Fibroblast of peridontal ligament (primary cell): Measurements from ENCODE around the gene RIPOR2.
"Not testable (repeated sequence)": the region's sequence is repeated elsewhere in the genome, so short reads cannot be mapped to it uniquely, and the experiment has no call there.

ENCODE experiments used
- DNase-seq: peaks from one replicate; pipeline ENCODE4 v3.0.0-alpha.2; 2010; ENCODE audit errors: extremely low read depth

RIPOR2 gene

GRCh38 chr6:24877747-24878146 is 58.0 kb downstream of the RIPOR2 start:
- DNase-seq = not testable (repeated sequence)

DNA sequence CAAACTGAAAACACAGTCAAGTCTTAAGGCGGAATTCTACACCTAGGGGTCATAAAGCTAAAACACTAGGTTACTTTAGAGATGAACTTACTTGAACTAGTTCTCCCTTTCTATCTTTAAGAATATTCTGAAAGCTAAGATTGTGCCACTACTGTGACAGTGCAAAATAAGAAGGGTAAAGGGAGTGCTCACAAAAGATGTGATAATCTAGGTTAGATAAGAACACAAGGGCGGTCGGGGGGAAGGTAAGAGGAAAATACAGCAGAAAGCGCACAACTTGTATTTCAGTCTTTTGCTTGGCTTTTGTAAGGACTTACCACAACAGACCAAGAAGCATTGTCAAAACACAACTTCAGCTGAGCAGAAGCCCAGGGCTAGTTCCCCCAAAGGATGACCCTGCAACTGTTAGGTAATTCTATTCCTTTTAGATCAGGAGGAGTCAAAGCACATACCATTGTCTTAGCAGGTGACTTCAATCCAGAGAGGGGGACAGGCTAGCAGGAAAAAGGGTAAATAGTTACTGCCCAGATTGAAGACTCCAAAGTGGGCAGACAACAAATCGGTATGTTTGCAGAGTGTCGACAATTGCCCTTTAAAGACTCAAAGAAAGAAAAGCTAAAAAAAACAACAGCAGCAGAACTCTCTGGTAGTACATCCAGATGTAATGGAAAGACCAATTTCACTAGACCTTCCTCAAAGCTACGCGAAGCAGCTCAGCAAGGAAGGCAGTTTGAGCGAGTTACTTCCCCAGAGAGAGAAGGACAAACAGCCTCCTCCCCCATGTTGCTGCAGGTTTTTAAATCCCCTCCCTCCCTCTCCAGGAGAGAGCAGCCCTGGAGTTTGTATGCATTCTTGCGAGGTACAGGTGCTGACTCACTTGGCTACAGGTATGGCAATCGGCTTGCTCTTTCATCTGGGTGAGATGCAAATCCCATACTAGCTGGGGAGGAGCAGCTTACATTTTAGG is 59.0 kb downstream of the RIPOR2 start:
- DNase-seq = no peak

- no peak for DNase-seq
Measured at GRCh38 chr6:24875534-24875901, 60.2 kb downstream of the RIPOR2 start.

- DNase-seq = no peak
Measured at GRCh38 chr6:24874776-24875533, 60.8 kb downstream of the RIPOR2 start.

DNA sequence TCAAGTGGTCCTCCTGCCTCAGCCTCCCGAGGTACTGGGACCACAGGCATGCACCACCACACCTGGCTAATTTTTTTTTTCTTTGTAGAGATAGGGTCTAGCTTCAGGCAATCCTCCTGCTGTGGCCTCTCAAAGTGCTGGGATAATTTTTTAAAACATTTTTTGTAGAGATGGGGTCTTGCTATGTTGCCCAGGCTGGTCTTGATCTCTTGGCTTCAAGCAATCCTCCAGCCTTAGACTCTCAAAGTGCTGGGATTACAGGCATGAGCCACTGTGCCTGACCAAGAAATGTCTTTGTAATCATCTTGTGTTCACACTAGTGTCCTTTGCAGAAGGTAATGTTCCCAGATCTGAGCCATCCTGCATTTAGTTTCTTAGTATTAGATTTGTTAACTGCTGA is 61.6 kb downstream of the RIPOR2 start:
- no peak for DNase-seq

DNA sequence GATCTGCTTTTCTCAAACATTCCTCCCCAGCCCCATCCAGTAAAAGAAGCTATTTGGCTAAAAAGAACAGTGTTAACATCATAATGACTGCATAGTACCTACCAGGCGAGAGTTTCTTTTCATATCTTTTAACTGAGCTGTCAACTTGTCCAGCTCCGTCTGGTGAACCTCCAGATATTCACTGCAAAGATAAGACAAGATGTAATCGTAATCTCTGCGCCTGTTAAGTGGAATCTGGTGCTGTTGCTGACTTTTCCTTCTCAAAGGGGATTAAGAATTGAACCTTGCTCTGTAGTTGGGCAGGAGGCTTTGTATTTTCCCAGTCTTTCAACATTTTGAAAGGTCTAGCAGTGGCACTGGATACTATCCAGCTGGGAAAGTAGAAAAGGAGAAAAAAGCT is 63.0 kb downstream of the RIPOR2 start:
- DNase-seq = no peak

GRCh38 chr6:24868765-24869164 is 67.0 kb downstream of the RIPOR2 start:
- DNase-seq = no peak

DNA sequence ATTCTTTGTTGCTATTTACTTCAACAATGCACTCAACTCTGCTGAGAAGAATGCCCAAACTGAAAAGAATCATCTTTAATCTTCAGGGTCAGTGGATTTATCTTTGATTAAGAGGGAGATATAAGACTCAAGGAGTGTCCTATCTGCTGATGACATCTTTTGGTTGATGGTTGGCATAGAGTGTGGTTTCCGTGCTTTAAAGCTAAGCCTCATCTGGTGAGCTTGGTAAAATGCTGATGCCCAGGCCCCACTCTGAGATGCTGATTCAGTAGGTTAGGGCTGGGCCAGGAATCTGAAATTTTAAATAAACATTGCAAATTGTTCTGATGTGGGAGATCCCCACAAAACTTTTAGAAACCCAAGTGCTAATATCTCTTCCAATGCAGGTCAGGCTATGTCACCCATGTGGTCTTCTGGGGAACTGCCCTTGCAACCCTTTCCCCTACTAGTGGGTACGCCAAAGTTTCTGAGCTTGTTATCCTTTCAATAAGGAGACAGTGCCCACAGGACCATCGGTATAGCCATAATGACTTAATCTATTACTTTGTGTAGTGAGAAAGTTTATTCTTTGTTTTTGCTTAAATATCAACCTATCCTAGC is 68.6 kb downstream of the RIPOR2 start:
- DNase-seq = no peak

DNA sequence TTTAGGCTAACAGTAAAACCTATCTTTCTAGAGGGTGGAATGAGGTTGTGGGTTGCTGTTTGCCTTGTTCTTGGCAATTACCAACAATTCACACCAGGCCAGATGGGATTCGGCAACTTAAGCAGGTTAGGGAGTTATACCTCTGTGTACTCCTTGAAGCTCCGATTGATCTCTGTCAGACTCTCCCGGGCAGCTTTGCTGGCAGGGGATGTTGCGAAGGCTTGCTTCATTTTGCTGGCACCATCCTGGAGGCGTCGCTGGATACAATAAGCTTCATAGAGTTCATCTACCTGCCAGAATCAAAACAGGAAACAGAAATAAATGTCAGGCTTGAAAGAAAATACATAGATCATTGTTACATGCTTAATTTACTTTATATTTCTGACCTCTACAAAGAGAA is 70.6 kb downstream of the RIPOR2 start:
- DNase-seq = no peak

DNA sequence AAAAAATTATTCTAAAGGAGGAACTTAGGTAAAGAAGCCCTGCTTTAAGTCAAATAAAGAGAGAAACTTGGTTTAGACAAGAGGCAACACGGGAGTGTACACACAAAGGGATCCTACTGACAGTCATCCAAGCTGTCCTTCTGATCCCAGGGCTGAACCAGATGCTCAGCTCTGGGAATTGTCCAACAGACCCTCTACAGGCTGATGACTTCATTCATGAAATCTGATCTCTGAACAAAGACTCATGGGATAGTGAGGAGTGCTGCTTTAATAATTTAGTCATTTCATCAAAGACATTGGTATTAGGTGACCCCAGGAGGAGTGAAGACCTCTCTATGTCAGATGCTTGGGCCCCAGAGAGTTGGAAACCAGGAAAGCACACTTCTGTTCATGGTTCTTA is 71.4 kb downstream of the RIPOR2 start:
- DNase-seq = no peak

DNA sequence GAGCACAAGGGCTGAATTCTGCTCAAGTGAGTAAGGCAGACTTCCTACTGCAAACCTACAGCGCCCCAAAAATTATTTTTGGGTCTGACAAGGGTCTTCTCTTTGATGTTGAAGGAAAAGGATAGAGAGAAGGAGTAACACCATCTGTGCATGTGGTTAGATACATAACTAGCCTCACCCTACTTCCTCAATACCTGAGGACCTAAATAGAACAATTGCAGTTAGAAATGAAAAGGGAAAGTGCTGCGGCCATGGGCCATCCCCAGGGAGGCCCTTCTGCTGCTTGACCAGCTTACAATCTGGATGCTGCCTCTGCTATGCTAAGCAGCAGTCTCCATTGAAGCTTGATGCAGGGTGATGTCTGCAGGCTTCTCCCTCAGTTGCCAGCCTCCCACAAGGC is 73.8 kb downstream of the RIPOR2 start:
- no peak for DNase-seq

- DNase-seq = no peak
Measured at GRCh38 chr6:24859608-24860200, 76.1 kb downstream of the RIPOR2 start.

- DNase-seq = no peak
Measured at GRCh38 chr6:24859132-24859531, 76.6 kb downstream of the RIPOR2 start.

- DNase-seq = peak; percentile 18
Measured at GRCh38 chr6:24858177-24858653, 77.5 kb downstream of the RIPOR2 start.

DNA sequence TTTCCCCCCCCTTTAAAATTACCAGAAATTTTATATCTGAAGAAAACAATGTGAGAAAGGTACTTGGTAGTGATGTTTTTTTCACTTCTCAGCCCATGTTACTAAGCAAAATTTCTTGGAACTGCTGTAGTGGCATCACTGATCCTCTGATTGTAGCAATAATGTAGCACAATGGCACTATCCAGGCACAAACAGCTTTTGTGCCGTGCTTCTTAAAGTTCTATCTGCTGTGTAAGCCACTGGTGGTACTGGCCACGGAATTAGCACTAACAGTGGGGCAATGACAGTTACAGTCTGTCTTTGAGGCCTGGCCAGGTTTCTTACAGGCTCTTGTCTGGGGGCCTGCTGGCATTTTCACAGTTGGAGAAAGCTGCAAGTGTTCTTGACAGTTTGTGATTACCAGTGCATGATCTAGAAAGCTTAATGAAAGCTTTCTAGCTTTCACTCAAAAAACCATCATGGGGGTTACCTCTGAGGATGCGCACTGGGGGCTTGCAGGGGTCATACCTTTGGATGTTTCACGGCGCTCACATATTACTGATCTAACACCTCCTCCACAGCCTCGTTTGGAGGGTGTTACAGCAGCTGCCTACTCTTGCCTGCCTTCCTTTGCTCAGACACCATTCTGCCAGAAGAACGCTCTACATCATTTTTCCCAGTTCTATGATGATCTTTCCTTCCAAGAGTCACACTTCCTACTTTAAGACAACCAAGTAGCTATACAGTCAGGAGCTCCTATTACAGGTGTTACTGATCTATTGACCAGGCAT is 78.7 kb downstream of the RIPOR2 start:
- no peak for DNase-seq

DNA sequence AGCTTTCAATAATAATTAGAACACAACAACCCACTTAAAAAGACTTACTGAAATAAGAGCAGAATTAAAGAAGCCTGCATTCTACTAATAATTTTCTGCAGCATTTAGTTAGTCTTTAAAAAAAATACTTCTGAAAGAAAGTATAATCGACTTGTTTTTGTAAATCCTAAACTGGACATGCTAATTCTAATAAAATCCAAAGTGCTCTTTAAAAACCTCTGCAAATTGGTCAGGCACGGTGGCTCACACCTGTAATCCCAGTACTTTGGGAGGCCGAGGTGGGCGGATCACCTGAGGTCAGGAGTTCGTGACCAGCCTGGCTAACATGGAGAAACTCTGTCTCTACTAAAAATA is 79.5 kb downstream of the RIPOR2 start:
- no peak for DNase-seq

DNA sequence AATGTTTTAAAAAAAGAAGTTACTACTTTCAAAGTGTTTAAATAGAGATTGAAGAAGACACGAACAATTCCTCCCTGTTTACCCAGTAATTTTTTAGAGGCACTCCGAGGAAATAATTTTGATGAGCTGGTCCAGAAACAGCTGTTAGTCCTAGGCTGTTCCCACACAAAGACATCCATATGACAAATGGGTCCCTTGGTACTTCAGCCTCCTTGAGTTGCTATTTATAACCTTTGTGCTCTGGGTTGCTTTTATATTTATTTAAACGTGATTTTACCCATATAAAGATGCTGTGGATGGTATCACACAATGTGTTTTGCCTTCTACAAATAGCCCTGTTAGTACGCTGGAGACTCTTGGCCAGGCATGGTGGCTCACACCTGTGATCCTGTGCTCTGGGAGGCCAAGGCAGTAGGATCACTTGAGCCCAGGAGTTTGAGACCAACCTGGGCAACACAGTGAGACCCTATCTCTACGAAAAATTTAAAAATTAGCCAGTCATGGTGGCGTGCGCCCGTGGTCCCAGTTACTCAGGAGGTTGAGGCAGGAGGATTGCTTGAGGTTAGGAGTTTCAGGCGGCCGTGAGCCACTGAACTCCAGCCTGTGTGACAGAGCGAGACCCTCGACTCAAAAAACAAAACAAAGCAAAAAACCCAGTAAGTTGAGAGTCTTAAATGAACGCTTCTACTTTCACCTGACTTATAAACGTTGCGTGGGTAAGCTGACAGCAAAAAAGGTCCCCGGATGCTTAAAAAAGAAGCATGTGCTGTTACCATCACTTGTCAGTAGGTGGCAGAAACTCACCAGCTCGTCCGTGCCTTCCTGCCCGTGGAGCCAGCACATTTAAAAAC is 80.1 kb downstream of the RIPOR2 start:
- peak; percentile 81 for DNase-seq

GRCh38 chr6:24854077-24854666 is 81.6 kb downstream of the RIPOR2 start:
- no peak for DNase-seq

GRCh38 chr6:24851086-24851485 is 84.7 kb downstream of the RIPOR2 start:
- DNase-seq = no peak

GRCh38 chr6:24849713-24850112 is 86.0 kb downstream of the RIPOR2 start:
- no peak for DNase-seq
